MCF 10A (cell line): Measurements from ENCODE around the gene TEX48. TPM values are rescaled to one million over a fixed set of nuclear protein-coding genes. Genes with fewer than 3 reads are reported as not detected.

Experiments used
- BruUV-seq: library from RNA; stranded (reverse); fragments of 400-500 nt; replicated peaks from 2 replicates; lab custom pipeline; 2021; lab: Mats Ljungman, UMichigan
- CTCF ChIA-PET: fragments of 300-600 bp; sonication (Branson Sonifier 250); formaldehyde crosslinking; extraction: SDS; loops from one replicate; lab custom pipeline; 2021; ENCODE audit warnings: antibody characterized with exemption, inconsistent platforms; lab: Yijun Ruan, JAX
- POLR2A ChIA-PET: fragments of 300-600, 350-650 bp; sonication (Branson Sonifier 250); formaldehyde crosslinking; extraction: SDS; loops from one replicate; lab custom pipeline; 2020; ENCODE audit warnings: antibody characterized with exemption, inconsistent platforms; lab: Yijun Ruan, JAX
- DNase-seq: peaks from one replicate; pipeline ENCODE4 v3.0.0-alpha.2; 2018; ENCODE audit not compliant: unreplicated experiment
- H3K27ac Mint-ChIP-seq: one replicate; pipeline ENCODE4 v1.8.0; 2022; ENCODE audit warnings: mild to moderate bottlenecking, low read depth, mixed read lengths; ENCODE audit not compliant: unreplicated experiment
- H3K27me3 Mint-ChIP-seq: one replicate; pipeline ENCODE4 v1.8.0; 2022; ENCODE audit warnings: mixed read lengths; ENCODE audit not compliant: insufficient read depth, unreplicated experiment
- H3K36me3 Mint-ChIP-seq: one replicate; pipeline ENCODE4 v1.8.0; 2022; ENCODE audit warnings: mild to moderate bottlenecking, moderate library complexity, mixed read lengths; ENCODE audit not compliant: insufficient read depth, unreplicated experiment
- H3K4me1 Mint-ChIP-seq: one replicate; pipeline ENCODE4 v1.8.0; 2022; ENCODE audit warnings: mixed read lengths; ENCODE audit not compliant: insufficient read depth, unreplicated experiment
- H3K4me3 Mint-ChIP-seq: one replicate; pipeline ENCODE4 v1.8.0; 2022; ENCODE audit warnings: mild to moderate bottlenecking, moderate library complexity, mixed read lengths; ENCODE audit not compliant: unreplicated experiment
- H3K9me3 Mint-ChIP-seq: one replicate; pipeline ENCODE4 v1.8.0; 2022; ENCODE audit warnings: mixed read lengths; ENCODE audit not compliant: unreplicated experiment
- CTCF ChIP-seq: fragments of 200-600 bp; IDR thresholded peaks from one replicate; pipeline ENCODE4 v1.8.0; 2022; ENCODE audit warnings: antibody characterized with exemption, mild to moderate bottlenecking; ENCODE audit not compliant: unreplicated experiment
- intact Hi-C: fragments of 100-400 bp; cut with micrococcal nuclease; formaldehyde crosslinking; loops from 2 replicates; pipeline ENCODE4 v1.14.1; 2022
- total RNA-seq: library from RNA; stranded (reverse); gene quantifications from 2 replicates; pipeline ENCODE4 v1.2.3, GENCODE V29; 2022

Gene TEX48
- total RNA-seq, 1 experiment from 2014 or later, result not detected

GRCh38 chr9:114684036-114684435 lies 2.0 kb upstream of the TEX48 start:
- no peak for DNase-seq
- POLR2A ChIA-PET, result interaction anchor here (1.0 to 1.1 kb wide), 2 partner anchors 223 to 227 kb away, joined by 4 to 5 read pairs; no protein-coding TSS in a partner anchor
- Mint-ChIP-seq H3K4me1 (peaks cover 9% of the 10 kb centered on the region), H3K27me3 (no peaks in the 10 kb centered on the region), H3K9me3 (no peaks in the 10 kb centered on the region), H3K36me3 (no peaks in the 10 kb centered on the region), H3K4me3 (no peak overlapping the region), H3K27ac (no peak overlapping the region)
- no peak for TF ChIP-seq CTCF
- intact Hi-C loops, result no loop called here
- CTCF ChIA-PET, result interaction anchor here (0.5 to 9.3 kb wide), 7 partner anchors 8 to 329 kb away, joined by 3 to 250 read pairs (median 30); no protein-coding TSS in a partner anchor
- BruUV-seq, result no TSS peak

GRCh38 chr9:114682846-114683245 lies 854 bp upstream of the TEX48 start:
- H3K4me3 Mint-ChIP-seq, result no peak overlapping the region
- no peaks in the 10 kb centered on the region for H3K27me3 Mint-ChIP-seq
- no peaks in the 10 kb centered on the region for H3K36me3 Mint-ChIP-seq
- TF ChIP-seq CTCF, result no peak
- intact Hi-C loops, result loop anchor here (1.0 kb wide), 4 partner anchors 56 to 841 kb away; no protein-coding TSS in a partner anchor
- DNase-seq, result no peak
- ChIA-PET CTCF (interaction anchor here (0.6 to 9.3 kb wide), 28 partner anchors 9 to 543 kb away, joined by 3 to 250 read pairs (median 4); no protein-coding TSS in a partner anchor), POLR2A (interaction anchor here (1.1 to 1.4 kb wide), 2 partner anchors 39 to 228 kb away, joined by 4 to 5 read pairs; no protein-coding TSS in a partner anchor)
- H3K27ac Mint-ChIP-seq, result no peak overlapping the region
- no peaks in the 10 kb centered on the region for H3K9me3 Mint-ChIP-seq
- peaks cover 21% of the 10 kb centered on the region for H3K4me1 Mint-ChIP-seq
- BruUV-seq, result no TSS peak

- ChIA-PET POLR2A (interaction anchor here (0.5 to 2.0 kb wide), 5 partner anchors 41 to 326 kb away, joined by 3 to 8 read pairs (median 3); partner anchors contain the start of gene ATP6V1G1), CTCF (interaction anchor here (0.5 to 9.3 kb wide), 51 partner anchors 7 to 844 kb away, joined by 3 to 250 read pairs (median 5); partner anchors contain the start of gene TEX53)
- intact Hi-C loops, result no loop called here
- DNase-seq, result no peak
- Mint-ChIP-seq H3K4me3 (no peak overlapping the region), H3K27me3 (no peaks in the 10 kb centered on the region), H3K4me1 (peaks cover 38% of the 10 kb centered on the region), H3K27ac (no peak overlapping the region), H3K36me3 (no peaks in the 10 kb centered on the region), H3K9me3 (no peaks in the 10 kb centered on the region)
- no TSS peak for BruUV-seq
- no peak for TF ChIP-seq CTCF
Observed at GRCh38 chr9:114680259-114681001, 1.6 kb downstream of the TEX48 start.

GRCh38 chr9:114678795-114679194 lies 3.2 kb downstream of the TEX48 start:
- Mint-ChIP-seq H3K36me3 (no peaks in the 10 kb centered on the region), H3K27me3 (no peaks in the 10 kb centered on the region), H3K9me3 (peaks cover 8% of the 10 kb centered on the region), H3K4me1 (peaks cover 52% of the 10 kb centered on the region), H3K27ac (no peak overlapping the region), H3K4me3 (no peak overlapping the region)
- intact Hi-C loops, result loop anchor here (10.0 kb wide), 1 partner anchor 546 kb away; no protein-coding TSS in a partner anchor
- DNase-seq, result no peak
- ChIA-PET POLR2A (interaction anchor here (1.7 to 2.4 kb wide), 2 partner anchors 12 to 231 kb away, joined by 7 to 10 read pairs; no protein-coding TSS in a partner anchor), CTCF (interaction anchor here (0.6 to 9.3 kb wide), 11 partner anchors 8 to 823 kb away, joined by 3 to 250 read pairs (median 22); no protein-coding TSS in a partner anchor)
- no peak for TF ChIP-seq CTCF
- no TSS peak for BruUV-seq
